Gastroesophageal sphincter (tissue), 4 donors: ENCODE data around the gene SGCD. TPM values are rescaled to one million over a fixed set of nuclear protein-coding genes. Genes with fewer than 3 reads are reported as not detected.

Source experiments
- ATAC-seq: fragments of 150-250 bp; one replicate; pipeline ENCODE4 v1.9.1; 2016; ENCODE audit warnings: mild to moderate bottlenecking, moderate library complexity
- H3K27ac ChIP-seq, 4 donors: fragments of 200-600 bp; sonication (generic) in 3 of 4; 1 replicate in 3 of 4; 2 replicates in 1 of 4; pipeline ENCODE4 v1.5.1; 2016 to 2019
- H3K27me3 ChIP-seq: fragments of 200-600 bp; sonication (generic); one replicate; pipeline ENCODE4 v1.5.1; 2019
- H3K36me3 ChIP-seq, 2 donors: fragments of 200-600 bp; sonication (generic); one replicate each; pipeline ENCODE4 v1.5.1; 2019; ENCODE audit warnings: control low read depth in 1 of 2
- H3K4me1 ChIP-seq, 3 donors: fragments of 200-600 bp; sonication (generic); 1 replicate in 2 of 3; 2 replicates in 1 of 3; pipeline ENCODE4 v1.5.1; 2016 to 2019; ENCODE audit warnings: control low read depth in 2 of 3
- H3K4me3 ChIP-seq, 2 donors: fragments of 200-600 bp; sonication (generic); one replicate each; pipeline ENCODE4 v1.5.1; 2019; ENCODE audit warnings: mild to moderate bottlenecking in 1 of 2, moderate library complexity in 1 of 2
- H3K9me3 ChIP-seq, 3 donors: fragments of 200-600 bp; sonication (generic); one replicate each; pipeline ENCODE4 v1.5.1; 2017 to 2019; ENCODE audit warnings: control low read depth in 2 of 3
- CTCF ChIP-seq, 4 experiments: fragments of 200-600 bp in 2 of 4; fragments of 450-650 bp in 2 of 4; sonication (generic) in 1 of 4; IDR thresholded peaks; one replicate each; pipeline ENCODE4 v1.5.1; 2017 to 2019; ENCODE audit warnings: antibody characterized with exemption in 4 of 4, mild to moderate bottlenecking in 2 of 4, moderate library complexity in 2 of 4
- EP300 ChIP-seq: sonication (generic); formaldehyde crosslinking; IDR thresholded peaks from one replicate; pipeline ENCODE4 v1.6.1; 2017; ENCODE audit warnings: antibody characterized with exemption, mild to moderate bottlenecking
- POLR2A ChIP-seq, 2 donors: fragments of 450-650 bp; IDR thresholded peaks; one replicate each; pipeline ENCODE4 v1.6.1; 2017; ENCODE audit warnings: antibody characterized with exemption in 2 of 2, mild to moderate bottlenecking in 2 of 2, moderate library complexity in 1 of 2
- POLR2AphosphoS5 ChIP-seq: sonication (generic); formaldehyde crosslinking; IDR thresholded peaks from one replicate; pipeline ENCODE4 v1.6.1; 2017; ENCODE audit warnings: antibody characterized with exemption
- WGBS, 2 donors: methylation state at CpG; one replicate each; pipeline ENCODE4 v1.1.5; 2018; ENCODE audit warnings: low coverage in 1 of 2; 5-methylcytosine and 5-hydroxymethylcytosine counted together
- total RNA-seq, 4 donors: library from RNA; depleted of rRNA; stranded (reverse); fragments of >200 nt; gene quantifications; one replicate each; pipeline ENCODE4 v1.1.0, GENCODE V29; 2016

Gene SGCD
- total RNA-seq, 4 donors from 2014 or later: 8.8 to 61.3 (median 33.7) TPM

GRCh38 chr5:156590978-156591377 lies 264.0 kb downstream of the SGCD start:
- H3K36me3 ChIP-seq: no peaks in the 10 kb centered on the region
- no peak for ATAC-seq
- TF ChIP-seq CTCF (IDR thresholded peaks at IDR 0.05) (no peak), EP300 (no peak), POLR2A (IDR thresholded peaks at IDR 0.05) (no peak), POLR2AphosphoS5 (no peak)
- H3K4me1 ChIP-seq: peaks cover 3 to 58% (median 19%) of the 10 kb centered on the region in 3 donors
- peak overlapping the region in 3 of 4 donors; percentile 20 to 58 (median 35) for H3K27ac ChIP-seq
- no peak overlapping the region for H3K4me3 ChIP-seq
- no peaks in the 10 kb centered on the region for H3K9me3 ChIP-seq
- H3K27me3 ChIP-seq: no peaks in the 10 kb centered on the region

GRCh38 chr5:156591631-156592030 lies 264.7 kb downstream of the SGCD start:
- H3K36me3 ChIP-seq: no peaks in the 10 kb centered on the region
- H3K4me3 ChIP-seq: no peak overlapping the region
- TF ChIP-seq CTCF (IDR thresholded peaks at IDR 0.05): no peak
- TF ChIP-seq EP300: no peak
- TF ChIP-seq POLR2A (IDR thresholded peaks at IDR 0.05): no peak
- TF ChIP-seq POLR2AphosphoS5: no peak
- no peaks in the 10 kb centered on the region for H3K9me3 ChIP-seq
- peak overlapping the region in 3 of 4 donors; percentile 20 to 58 (median 35) for H3K27ac ChIP-seq
- H3K27me3 ChIP-seq: no peaks in the 10 kb centered on the region
- H3K4me1 ChIP-seq: peaks cover 3 to 56% (median 19%) of the 10 kb centered on the region in 3 donors
- ATAC-seq: no peak

- WGBS, 2 donors: 75 to 100% methylated on average over 1 of the region's 1 CpG
- Histone ChIP-seq H3K27ac (peak overlapping the region in 2 of 4 donors; percentile 9 to 87), H3K4me3 (no peak overlapping the region), H3K36me3 (no peaks in the 10 kb centered on the region), H3K4me1 (peaks cover 3 to 37% (median 18%) of the 10 kb centered on the region in 3 donors), H3K9me3 (no peaks in the 10 kb centered on the region), H3K27me3 (no peaks in the 10 kb centered on the region)
- TF ChIP-seq POLR2AphosphoS5 (no peak), POLR2A (IDR thresholded peaks at IDR 0.05) (no peak), EP300 (no peak), CTCF (IDR thresholded peaks at IDR 0.05) (no peak)
- no peak for ATAC-seq
Measured at GRCh38 chr5:156593546-156593945, 266.6 kb downstream of the SGCD start.

GRCh38 chr5:156594406-156594805 lies 267.4 kb downstream of the SGCD start:
- Histone ChIP-seq H3K36me3 (no peaks in the 10 kb centered on the region), H3K9me3 (no peaks in the 10 kb centered on the region), H3K27ac (peak overlapping the region; percentile 81 to 96 (median 88)), H3K27me3 (no peaks in the 10 kb centered on the region), H3K4me1 (peaks cover 3 to 32% (median 21%) of the 10 kb centered on the region in 3 donors), H3K4me3 (no peak overlapping the region)
- TF ChIP-seq POLR2AphosphoS5 (no peak), CTCF (IDR thresholded peaks at IDR 0.05) (no peak), POLR2A (IDR thresholded peaks at IDR 0.05) (no peak), EP300 (no peak)
- 67 to 77% methylated on average over 1 of the region's 1 CpG for WGBS, 2 donors
- no peak for ATAC-seq

GRCh38 chr5:156595132-156595787 lies 268.3 kb downstream of the SGCD start:
- TF ChIP-seq CTCF (IDR thresholded peaks at IDR 0.05) (peak; percentile 22 to 75 (median 48)), POLR2A (IDR thresholded peaks at IDR 0.05) (no peak), POLR2AphosphoS5 (peak; percentile 98), EP300 (peak; percentile 87)
- H3K9me3 ChIP-seq: no peaks in the 10 kb centered on the region
- ATAC-seq: peak; percentile 95
- no peaks in the 10 kb centered on the region for H3K27me3 ChIP-seq
- H3K4me3 ChIP-seq: no peak overlapping the region
- peaks cover 3 to 24% (median 18%) of the 10 kb centered on the region in 3 donors for H3K4me1 ChIP-seq
- H3K27ac ChIP-seq: peak overlapping the region; percentile 81 to 99 (median 88)
- H3K36me3 ChIP-seq: no peaks in the 10 kb centered on the region
- WGBS, 2 donors: 33 to 53% methylated on average over 4 of the region's 4 CpGs
